Stimulated activated memory B cell treated with anti-CD40 and anti-IgM and Interleukin-4, amounts not matched to agents 10 μg/mL and 1 μg/mL and 100 μg/mL, for 72 hours (primary cell): ENCODE data around the gene TRAPPC8.
"Not testable (repeated sequence)": the region's sequence is repeated elsewhere in the genome, so short reads cannot be mapped to it uniquely, and the experiment has no call there.

Experiments used
- ATAC-seq: fragments of 150-1000 bp; cut with Tn5 transposase; 2 replicates; pipeline ENCODE4 v1.10.0; 2021
- H3K27ac Mint-ChIP-seq: one replicate; pipeline ENCODE4 v1.8.0; 2022; ENCODE audit warnings: mild to moderate bottlenecking, mixed read lengths
- H3K27me3 Mint-ChIP-seq: one replicate; pipeline ENCODE4 v1.8.0; 2022; ENCODE audit warnings: mixed read lengths
- H3K36me3 Mint-ChIP-seq: one replicate; pipeline ENCODE4 v1.8.0; 2022; ENCODE audit warnings: mixed read lengths
- H3K4me1 Mint-ChIP-seq: one replicate; pipeline ENCODE4 v1.8.0; 2022; ENCODE audit warnings: mixed read lengths
- H3K4me3 Mint-ChIP-seq: one replicate; pipeline ENCODE4 v1.8.0; 2022; ENCODE audit warnings: mild to moderate bottlenecking, moderate library complexity, mixed read lengths
- H3K9me3 Mint-ChIP-seq: one replicate; pipeline ENCODE4 v1.8.0; 2022; ENCODE audit warnings: mixed read lengths

TRAPPC8 gene

GRCh38 chr18:31850844-31851243 is 92.1 kb downstream of the TRAPPC8 start:
- Mint-ChIP-seq H3K36me3 (peaks cover 54% of the 10 kb centered on the region), H3K9me3 (no peaks in the 10 kb centered on the region), H3K27ac (no peak overlapping the region), H3K4me1 (no peaks in the 10 kb centered on the region), H3K27me3 (no peaks in the 10 kb centered on the region), H3K4me3 (no peak overlapping the region)
- no peak for ATAC-seq

GRCh38 chr18:31840499-31840898 is 102.4 kb downstream of the TRAPPC8 start:
- peaks cover 58% of the 10 kb centered on the region for H3K36me3 Mint-ChIP-seq
- H3K27ac Mint-ChIP-seq = no peak overlapping the region
- no peaks in the 10 kb centered on the region for H3K27me3 Mint-ChIP-seq

GRCh38 chr18:31837879-31838278 is 105.0 kb downstream of the TRAPPC8 start:
- Mint-ChIP-seq H3K36me3 (peaks cover 51% of the 10 kb centered on the region), H3K4me1 (no peaks in the 10 kb centered on the region), H3K27me3 (no peaks in the 10 kb centered on the region), H3K27ac (no peak overlapping the region), H3K4me3 (no peak overlapping the region), H3K9me3 (no peaks in the 10 kb centered on the region)
- no peak for ATAC-seq

More at GRCh38 chr18:31840499-31840898, 102.4 kb downstream of the TRAPPC8 start:
- Mint-ChIP-seq H3K4me3 (no peak overlapping the region), H3K4me1 (no peaks in the 10 kb centered on the region), H3K9me3 (no peaks in the 10 kb centered on the region)
- ATAC-seq = no peak

- no peak overlapping the region for H3K27ac Mint-ChIP-seq
- no peak overlapping the region for H3K4me3 Mint-ChIP-seq
- no peak for ATAC-seq
- H3K27me3 Mint-ChIP-seq = no peaks in the 10 kb centered on the region
- H3K4me1 Mint-ChIP-seq = no peaks in the 10 kb centered on the region
- no peaks in the 10 kb centered on the region for H3K9me3 Mint-ChIP-seq
- peaks cover 51% of the 10 kb centered on the region for H3K36me3 Mint-ChIP-seq
Observed at GRCh38 chr18:31835528-31836133, 107.3 kb downstream of the TRAPPC8 start.

DNA sequence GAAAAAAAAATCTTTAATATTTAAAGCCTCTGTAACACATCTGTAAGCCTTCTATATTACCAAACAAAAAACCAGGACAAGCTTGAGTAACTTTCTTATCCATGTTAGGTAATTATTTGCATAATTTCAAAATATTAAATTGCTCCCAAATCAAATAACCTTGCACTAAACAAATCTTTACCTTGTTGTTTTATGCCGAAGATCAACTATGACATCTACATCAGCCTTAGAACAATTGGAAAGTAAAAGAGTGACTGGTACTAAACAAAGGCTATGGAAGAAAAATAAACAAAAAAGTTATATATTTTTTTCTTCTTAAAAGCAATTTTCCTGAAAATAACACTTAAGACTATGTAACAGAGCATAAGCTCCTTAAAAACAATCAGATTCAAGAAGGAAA is 111.0 kb downstream of the TRAPPC8 start:
- Mint-ChIP-seq H3K4me1 (peaks cover 6% of the 10 kb centered on the region), H3K27me3 (no peaks in the 10 kb centered on the region), H3K9me3 (peaks cover 5% of the 10 kb centered on the region), H3K36me3 (peaks cover 68% of the 10 kb centered on the region), H3K27ac (no peak overlapping the region), H3K4me3 (no peak overlapping the region)
- no peak for ATAC-seq

DNA sequence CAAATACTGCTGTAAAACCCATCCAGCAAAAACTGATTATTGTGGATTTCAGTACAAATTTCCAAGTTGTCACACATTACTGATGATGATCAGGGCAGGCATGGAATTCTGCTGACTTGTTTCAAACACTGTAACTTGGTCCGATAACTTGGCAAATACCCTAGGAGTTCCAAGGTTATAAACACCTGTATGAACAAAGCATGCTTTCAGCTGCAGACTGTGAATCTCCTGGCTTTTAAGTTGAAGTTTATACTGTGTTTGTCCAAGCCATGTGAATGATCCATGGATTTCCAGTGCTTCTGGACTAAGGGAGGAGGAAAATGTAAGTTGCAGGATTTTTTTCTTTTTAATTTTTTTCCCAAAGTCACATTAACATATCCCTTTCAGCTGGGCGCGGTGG is 112.2 kb downstream of the TRAPPC8 start:
- ATAC-seq = no peak
- Mint-ChIP-seq H3K9me3 (peaks cover 5% of the 10 kb centered on the region), H3K27me3 (no peaks in the 10 kb centered on the region), H3K4me1 (peaks cover 18% of the 10 kb centered on the region), H3K27ac (no peak overlapping the region), H3K4me3 (no peak overlapping the region), H3K36me3 (peaks cover 65% of the 10 kb centered on the region)

GRCh38 chr18:31828613-31829012 is 114.3 kb downstream of the TRAPPC8 start:
- Mint-ChIP-seq H3K4me3 (no peak overlapping the region), H3K9me3 (peaks cover 9% of the 10 kb centered on the region), H3K27me3 (no peaks in the 10 kb centered on the region), H3K36me3 (peaks cover 52% of the 10 kb centered on the region), H3K27ac (no peak overlapping the region), H3K4me1 (peaks cover 23% of the 10 kb centered on the region)
- no peak for ATAC-seq

- H3K9me3 Mint-ChIP-seq, H3K4me3 Mint-ChIP-seq, ATAC-seq, H3K27me3 Mint-ChIP-seq: not testable (repeated sequence)
- peaks cover 23% of the 10 kb centered on the region for H3K4me1 Mint-ChIP-seq
- H3K36me3 Mint-ChIP-seq = peaks cover 45% of the 10 kb centered on the region
- H3K27ac Mint-ChIP-seq = peak overlapping the region; percentile 5
Observed at GRCh38 chr18:31826673-31827325, 116.1 kb downstream of the TRAPPC8 start.

DNA sequence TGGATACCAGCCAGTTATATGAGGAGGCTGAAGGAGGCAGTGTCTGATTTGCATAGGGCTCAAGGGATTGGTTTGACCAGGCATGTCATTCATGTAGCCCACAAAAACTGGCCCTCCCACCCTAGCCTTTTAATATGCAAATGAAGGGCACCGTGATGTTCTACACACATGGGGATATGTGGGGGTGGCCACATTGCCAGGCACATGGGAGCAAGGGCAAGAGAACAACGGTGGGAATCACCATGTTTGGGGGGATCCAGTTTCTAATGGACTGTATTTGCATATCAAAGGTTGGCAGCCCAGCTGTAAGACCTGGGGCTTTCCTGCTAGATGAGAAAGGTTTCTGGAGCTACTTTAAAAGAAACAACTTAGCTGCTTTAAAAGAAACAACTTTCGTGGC is 117.2 kb downstream of the TRAPPC8 start:
- Mint-ChIP-seq H3K27ac (peak overlapping the region; percentile 5), H3K27me3 (no peaks in the 10 kb centered on the region), H3K4me1 (peaks cover 23% of the 10 kb centered on the region), H3K36me3 (peaks cover 42% of the 10 kb centered on the region), H3K4me3 (no peak overlapping the region), H3K9me3 (peaks cover 9% of the 10 kb centered on the region)
- ATAC-seq = peak; percentile 71

- Mint-ChIP-seq H3K4me1 (peaks cover 22% of the 10 kb centered on the region), H3K36me3 (peaks cover 3% of the 10 kb centered on the region), H3K27me3 (no peaks in the 10 kb centered on the region), H3K27ac (no peak overlapping the region), H3K4me3 (no peak overlapping the region), H3K9me3 (peaks cover 4% of the 10 kb centered on the region)
- ATAC-seq = no peak
Observed at GRCh38 chr18:31821545-31822171, 121.3 kb downstream of the TRAPPC8 start.

DNA sequence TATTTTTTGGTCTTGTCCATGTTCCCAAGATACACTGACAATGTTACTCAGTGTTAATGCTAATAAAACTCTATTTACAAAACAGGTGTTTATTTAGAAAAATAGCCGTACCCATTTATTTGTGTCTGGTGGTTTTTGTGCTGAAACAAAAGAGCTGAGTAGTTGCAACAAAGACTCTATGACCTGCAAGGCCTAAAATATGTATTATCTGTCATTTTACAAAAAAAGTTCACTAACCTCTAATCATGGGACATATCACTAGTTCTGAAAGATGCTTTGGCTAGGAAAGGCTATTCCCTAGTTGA is 123.1 kb downstream of the TRAPPC8 start:
- Mint-ChIP-seq H3K9me3 (peaks cover 2% of the 10 kb centered on the region), H3K36me3 (no peaks in the 10 kb centered on the region), H3K27me3 (no peaks in the 10 kb centered on the region), H3K4me1 (peaks cover 6% of the 10 kb centered on the region), H3K27ac (no peak overlapping the region), H3K4me3 (no peak overlapping the region)
- no peak for ATAC-seq

GRCh38 chr18:31819106-31819924 is 123.6 kb downstream of the TRAPPC8 start:
- no peak for ATAC-seq
- Mint-ChIP-seq H3K36me3 (no peaks in the 10 kb centered on the region), H3K27me3 (no peaks in the 10 kb centered on the region), H3K4me3 (no peak overlapping the region), H3K9me3 (peaks cover 2% of the 10 kb centered on the region), H3K4me1 (peaks cover 6% of the 10 kb centered on the region), H3K27ac (no peak overlapping the region)

- Mint-ChIP-seq H3K36me3 (no peaks in the 10 kb centered on the region), H3K27me3 (no peaks in the 10 kb centered on the region), H3K9me3 (peaks cover 2% of the 10 kb centered on the region), H3K4me1 (no peaks in the 10 kb centered on the region), H3K27ac (no peak overlapping the region), H3K4me3 (no peak overlapping the region)
- no peak for ATAC-seq
Observed at GRCh38 chr18:31814132-31814531, 128.8 kb downstream of the TRAPPC8 start.

GRCh38 chr18:31810336-31811130 is 132.4 kb downstream of the TRAPPC8 start:
- ATAC-seq, H3K9me3 Mint-ChIP-seq: not testable (repeated sequence)

DNA sequence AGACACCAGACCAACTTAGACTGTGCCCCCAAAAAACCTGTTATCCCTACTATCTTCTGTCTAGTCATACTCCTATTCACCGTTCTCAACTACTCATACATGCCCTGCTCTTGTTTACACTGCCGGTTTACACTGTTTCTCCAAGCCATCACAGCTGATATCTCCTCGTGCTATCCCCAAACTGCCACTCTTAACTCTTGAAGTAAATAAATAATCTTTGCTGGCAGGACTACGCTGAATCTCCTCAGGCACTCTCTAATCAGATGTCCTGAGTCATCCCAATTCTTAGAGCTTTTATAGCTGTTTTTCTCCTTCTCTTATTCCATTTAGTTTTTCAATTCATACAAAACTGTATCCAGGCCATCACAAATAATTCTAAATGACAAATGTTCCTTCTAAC is 133.9 kb downstream of the TRAPPC8 start:
- H3K4me3 Mint-ChIP-seq, H3K27ac Mint-ChIP-seq, H3K27me3 Mint-ChIP-seq, H3K4me1 Mint-ChIP-seq, ATAC-seq, H3K36me3 Mint-ChIP-seq, H3K9me3 Mint-ChIP-seq: not testable (repeated sequence)

More at GRCh38 chr18:31810336-31811130, 132.4 kb downstream of the TRAPPC8 start:
- H3K4me1 Mint-ChIP-seq, H3K4me3 Mint-ChIP-seq, H3K27me3 Mint-ChIP-seq, H3K36me3 Mint-ChIP-seq, H3K27ac Mint-ChIP-seq: not testable (repeated sequence)
